Upper lobe of left lung (tissue), 6 donors: ENCODE data around the gene CARD9. TPM values are rescaled to one million over a fixed set of nuclear protein-coding genes. Genes with fewer than 3 reads are reported as not detected.
A peak's percentile ranks its signal among the peaks of the same experiment; 100 is the strongest.

Source experiments
- ATAC-seq, 2 donors: fragments of 200-7000 bp; cut with Tn5 transposase; one replicate each; pipeline ENCODE4 v1.9.1; 2022; ENCODE audit warnings: mild to moderate bottlenecking in 2 of 2, moderate library complexity in 2 of 2; ENCODE audit not compliant: low FRiP score in 2 of 2
- DNase-seq, 2 donors: peaks; one replicate each; pipeline ENCODE4 v3.0.0-alpha.2; 2019 to 2020
- H3K27ac ChIP-seq, 4 donors: fragments of 200-600 bp; sonication (generic); one replicate each; pipeline ENCODE4 v1.5.1; 2016 to 2019
- H3K27me3 ChIP-seq, 4 donors: fragments of 200-600 bp; sonication (generic); one replicate each; pipeline ENCODE4 v1.5.1; 2017 to 2019
- H3K36me3 ChIP-seq, 4 donors: fragments of 200-600 bp; sonication (generic); one replicate each; pipeline ENCODE4 v1.5.1; 2016 to 2019
- H3K4me1 ChIP-seq, 4 donors: fragments of 200-600 bp; sonication (generic); one replicate each; pipeline ENCODE4 v1.5.1; 2018 to 2019
- H3K4me3 ChIP-seq, 4 donors: fragments of 200-600 bp; sonication (generic); one replicate each; pipeline ENCODE4 v1.5.1; 2017 to 2019; ENCODE audit warnings: mild to moderate bottlenecking in 2 of 4, moderate library complexity in 1 of 4
- H3K9me3 ChIP-seq, 4 donors: fragments of 200-600 bp; sonication (generic); one replicate each; pipeline ENCODE4 v1.5.1; 2018 to 2019
- CTCF ChIP-seq, 6 experiments: fragments of 450-650 bp in 4 of 6; fragments of 200-600 bp in 2 of 6; sonication (generic) in 2 of 6; IDR thresholded peaks; one replicate each; pipeline ENCODE4 v1.5.1; 2016 to 2019; ENCODE audit warnings: antibody characterized with exemption in 6 of 6
- EP300 ChIP-seq, 4 donors: sonication (generic); formaldehyde crosslinking; IDR thresholded peaks; one replicate each; pipeline ENCODE4 v1.5.1; 2017; ENCODE audit warnings: antibody characterized with exemption in 4 of 4, control low read depth in 2 of 4
- POLR2A ChIP-seq, 4 donors: fragments of 450-650 bp; IDR thresholded peaks; one replicate each; pipeline ENCODE4 v1.5.1; 2016 to 2017; ENCODE audit warnings: antibody characterized with exemption in 4 of 4, mild to moderate bottlenecking in 2 of 4
- POLR2AphosphoS5 ChIP-seq, 2 donors: sonication (generic); formaldehyde crosslinking; IDR thresholded peaks; one replicate each; pipeline ENCODE4 v1.5.1; 2017; ENCODE audit warnings: antibody characterized with exemption in 2 of 2
- WGBS, 2 donors: methylation state at CpG; one replicate each; pipeline ENCODE4 v1.1.5; 2017 to 2018; 5-methylcytosine and 5-hydroxymethylcytosine counted together
- total RNA-seq, 6 donors: library from RNA; depleted of rRNA in 4 of 6; stranded (reverse); fragments of >200 nt in 4 of 6; gene quantifications; one replicate each; pipeline versions ENCODE4 v1.1.0 to v1.2.1, GENCODE V29; 2016 to 2021
- donor health status: DM: no; HTN: no; CAD: no; lungs with moderate emphysema.
- donor health status: DM: no; HTN: yes; CAD: no; lungs with severe emphysema.

The CARD9 gene
- total RNA-seq, 6 donors from 2014 or later = 3.5 to 30.4 (median 16.8) TPM

- H3K9me3 ChIP-seq = no peaks in the 10 kb centered on the region
- peaks cover 13 to 51% (median 40%) of the 10 kb centered on the region in 4 donors for H3K36me3 ChIP-seq
- H3K27me3 ChIP-seq = no peaks in the 10 kb centered on the region
- ATAC-seq (no peak), DNase-seq (peak in 1 of 2 donors; percentile 71)
- H3K27ac ChIP-seq = no peak overlapping the region
- no peak overlapping the region for H3K4me3 ChIP-seq
- WGBS, 2 donors = 68 to 83% methylated on average over 5 to 13 of the region's 13 CpGs
- H3K4me1 ChIP-seq = peaks cover 14 to 23% (median 17%) of the 10 kb centered on the region in 4 donors
- TF ChIP-seq CTCF (IDR thresholded peaks at IDR 0.05) (no peak), POLR2A (IDR thresholded peaks at IDR 0.05) (no peak), EP300 (IDR thresholded peaks at IDR 0.05) (no peak), POLR2AphosphoS5 (IDR thresholded peaks at IDR 0.05) (no peak)
Measured at GRCh38 chr9:136402067-136402466, 28.6 kb upstream of the CARD9 start.

GRCh38 chr9:136401173-136401922 lies 27.9 kb upstream of the CARD9 start:
- DNase-seq (peak in 1 of 2 donors; percentile 38), ATAC-seq (no peak)
- 93 to 97% methylated on average over 15 to 18 of the region's 18 CpGs for WGBS, 2 donors
- no peak overlapping the region for H3K27ac ChIP-seq
- H3K4me1 ChIP-seq = peaks cover 14 to 23% (median 17%) of the 10 kb centered on the region in 4 donors
- no peaks in the 10 kb centered on the region for H3K27me3 ChIP-seq
- no peaks in the 10 kb centered on the region for H3K9me3 ChIP-seq
- no peak overlapping the region for H3K4me3 ChIP-seq
- H3K36me3 ChIP-seq = peaks cover 9 to 51% (median 40%) of the 10 kb centered on the region in 4 donors
- TF ChIP-seq CTCF (IDR thresholded peaks at IDR 0.05) = no peak
- no peak for TF ChIP-seq POLR2AphosphoS5 (IDR thresholded peaks at IDR 0.05)
- TF ChIP-seq EP300 (IDR thresholded peaks at IDR 0.05) = no peak
- TF ChIP-seq POLR2A (IDR thresholded peaks at IDR 0.05) = no peak

- Histone ChIP-seq H3K4me1 (peaks cover 14 to 23% (median 17%) of the 10 kb centered on the region in 4 donors), H3K27ac (peak within 1 kb of the TSS; percentile 19 to 78 (median 32)), H3K9me3 (no peaks in the 10 kb centered on the region), H3K4me3 (peak within 1 kb of the TSS; percentile 80 to 98 (median 94)), H3K36me3 (peaks cover 11 to 52% (median 44%) of the 10 kb centered on the region in 4 donors), H3K27me3 (no peaks in the 10 kb centered on the region)
- ATAC-seq (peak; percentile 92 to 97), DNase-seq (peak; percentile 90 to 99)
- peak; percentile 93 to 99 (median 98) for TF ChIP-seq CTCF (IDR thresholded peaks at IDR 0.05)
- TF ChIP-seq POLR2AphosphoS5 (IDR thresholded peaks at IDR 0.05) = peak; percentile 54 to 59
- TF ChIP-seq POLR2A (IDR thresholded peaks at IDR 0.05) = peak in 2 of 4 donors; percentile 55 to 80
- no peak for TF ChIP-seq EP300 (IDR thresholded peaks at IDR 0.05)
- WGBS, 2 donors = 9 to 10% methylated on average over 2 to 38 of the region's 71 CpGs
Measured at GRCh38 chr9:136400038-136400834, 26.8 kb upstream of the CARD9 start, which contains the start of gene SNAPC4. TSS of gene SNAPC4 (minus strand) at chr9:136400170. CDS start at chr9:136398428, 1,742 bp downstream.

GRCh38 chr9:136399176-136400037 lies 25.9 kb upstream of the CARD9 start:
- DNase-seq = peak in 1 of 2 donors; percentile 61
- Histone ChIP-seq H3K4me3 (peak overlapping the region; percentile 80 to 98 (median 94)), H3K27me3 (no peaks in the 10 kb centered on the region), H3K4me1 (peaks cover 14 to 23% (median 17%) of the 10 kb centered on the region in 4 donors), H3K9me3 (no peaks in the 10 kb centered on the region), H3K27ac (peak overlapping the region; percentile 19 to 78 (median 32)), H3K36me3 (peaks cover 16 to 52% (median 44%) of the 10 kb centered on the region in 4 donors)
- ATAC-seq = peak in 1 of 2 donors; percentile 49
- TF ChIP-seq CTCF (IDR thresholded peaks at IDR 0.05) (no peak), POLR2A (IDR thresholded peaks at IDR 0.05) (no peak), POLR2AphosphoS5 (IDR thresholded peaks at IDR 0.05) (no peak), EP300 (IDR thresholded peaks at IDR 0.05) (no peak)
- WGBS, 2 donors = 5 to 9% methylated on average over 12 to 16 of the region's 67 CpGs
